NCI-H1694 (cell line): ENCODE measurements around the gene BHLHE23.

ENCODE experiments used
- DNase-seq: peaks from one replicate; lab custom pipeline; 2025; lab: John Stamatoyannopoulos, UW

BHLHE23 gene

GRCh38 chr20:63006540-63007359 is at the start of gene BHLHE23:
Gene BHLHE23 (minus strand): TSS chr20:63006964. CDS start chr20:63006774, 190 bp downstream.
- no peak for DNase-seq

GRCh38 chr20:63055575-63056235 is 48.9 kb upstream of the BHLHE23 start:
- DNase-seq = no peak

GRCh38 chr20:63054681-63055240 is 48.0 kb upstream of the BHLHE23 start:
- no peak for DNase-seq

GRCh38 chr20:63054103-63054474 is 47.3 kb upstream of the BHLHE23 start:
- DNase-seq = no peak

- DNase-seq = no peak
These were observed 46.8 kb upstream of the BHLHE23 start for GRCh38 chr20:63053432-63054102.

- DNase-seq = no peak
These were observed 46.0 kb upstream of the BHLHE23 start for GRCh38 chr20:63052571-63053431.

GRCh38 chr20:63051911-63052310 is 45.1 kb upstream of the BHLHE23 start:
- no peak for DNase-seq

- no peak for DNase-seq
These were observed 44.6 kb upstream of the BHLHE23 start for GRCh38 chr20:63051186-63051860.

- no peak for DNase-seq
These were observed 43.6 kb upstream of the BHLHE23 start for GRCh38 chr20:63050406-63050805.

- no peak for DNase-seq
These were observed 42.9 kb upstream of the BHLHE23 start for GRCh38 chr20:63049561-63050221.

GRCh38 chr20:63049191-63049518 is 42.4 kb upstream of the BHLHE23 start:
- no peak for DNase-seq

GRCh38 chr20:63048516-63049190 is 41.9 kb upstream of the BHLHE23 start:
- DNase-seq = no peak

- DNase-seq = no peak
These were observed 41.2 kb upstream of the BHLHE23 start for GRCh38 chr20:63047946-63048345.

- DNase-seq = no peak
These were observed 40.5 kb upstream of the BHLHE23 start for GRCh38 chr20:63047267-63047666.

GRCh38 chr20:63046841-63047240 is 40.1 kb upstream of the BHLHE23 start:
- no peak for DNase-seq

GRCh38 chr20:63045991-63046390 is 39.2 kb upstream of the BHLHE23 start:
- DNase-seq = no peak

- no peak for DNase-seq
These were observed 38.6 kb upstream of the BHLHE23 start for GRCh38 chr20:63045401-63045800.

GRCh38 chr20:63044605-63045004 is 37.8 kb upstream of the BHLHE23 start:
- DNase-seq = no peak

GRCh38 chr20:63044204-63044600 is 37.4 kb upstream of the BHLHE23 start:
- DNase-seq = no peak
